ENCODE measurements around the gene ATG2A. TPM values are rescaled to one million over a fixed set of nuclear protein-coding genes. Genes with fewer than 3 reads are reported as not detected.

ATG2A gene
- total and polyA plus RNA-seq, 2 donors (not counting 3 experiments of a cell fraction or from before 2014, with no cell fraction given): 13.4 to 24.3 TPM

DNA sequence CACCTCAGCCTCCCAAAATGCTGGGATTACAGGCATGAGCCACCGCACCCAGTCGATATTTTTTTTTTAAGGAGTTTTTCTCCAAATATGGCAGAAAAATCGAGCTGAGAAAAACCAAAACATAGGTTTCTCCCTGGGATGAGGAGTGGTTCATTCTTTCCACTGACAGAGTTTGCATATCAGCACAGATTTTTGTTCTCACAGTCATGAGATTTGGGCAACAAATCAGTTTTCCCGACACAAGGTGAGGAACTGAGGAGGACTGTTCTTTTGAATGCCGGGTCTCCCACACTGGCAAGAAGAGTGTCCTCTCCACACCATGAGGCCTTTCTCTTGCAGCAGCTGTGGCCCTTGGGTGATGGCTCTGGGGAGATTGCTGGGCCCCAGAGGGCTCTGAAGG, 34.8 kb downstream of the ATG2A start:
- Histone ChIP-seq H3K9me3 (replicated peaks; ENCODE audit: control insufficient read depth, insufficient read depth, low read length) (no peaks in the 10 kb centered on the region), H4K20me1 (replicated peaks; ENCODE audit: control insufficient read depth, extremely low read depth, insufficient read depth, low read length) (no peaks in the 10 kb centered on the region), H3K4me1 (ENCODE audit: control insufficient read depth, extremely low read depth, insufficient read depth, low read length) (peaks cover 17% of the 10 kb centered on the region), H3K9me1 (replicated peaks; ENCODE audit: control insufficient read depth, extremely low read depth, insufficient read depth, low read length) (no peaks in the 10 kb centered on the region), H3K4me2 (ENCODE audit: insufficient read depth, low read length) (no peak overlapping the region), H3K9ac (replicated peaks; ENCODE audit: extremely low read depth, insufficient read depth, low read length) (no peak overlapping the region), H2AFZ (ENCODE audit: low read depth, low read length) (no peak overlapping the region), H3K79me2 (ENCODE audit: control insufficient read depth, insufficient read depth, low read length) (peaks cover 11% of the 10 kb centered on the region), H3K27me3 (ENCODE audit: control insufficient read depth in 2 of 2, insufficient read depth in 2 of 2, low read length in 2 of 2) (no peaks in the 10 kb centered on the region), H3K27ac (ENCODE audit: insufficient read depth, low read depth, low read length) (no peak overlapping the region), H3K4me3 (replicated peaks in 1 of 3; ENCODE audit: insufficient read depth in 1 of 3, low read depth in 1 of 3, low read length in 3 of 3) (no peak overlapping the region), H3K36me3 (ENCODE audit: control insufficient read depth in 2 of 2, extremely low read depth in 1 of 2, insufficient read depth in 2 of 2, low read length in 2 of 2) (no peaks in the 10 kb centered on the region)
- CTCF ChIA-PET: interaction anchor here (1.3 to 2.7 kb wide), 5 partner anchors 13 to 132 kb away, joined by 3 to 7 read pairs (median 5); partner anchors contain the start of genes ARL2 and CDC42BPG
- DNase-seq (ENCODE audit: low read depth, low spot score) (no peak), FAIRE-seq (no peak)
- no TSS peak for BruUV-seq (replicated peaks)
- dilution Hi-C loops (cut with MboI; ENCODE audit: extremely low pct_ligation_motif_present, low sequenced_read_pairs): no loop called here
- intact Hi-C loops (cut with micrococcal nuclease): no loop called here
- no peak for TF ChIP-seq JUN (IDR thresholded peaks at IDR 0.05; ENCODE audit: borderline replicate concordance, insufficient read depth, insufficient read length, low read depth)
- TF ChIP-seq GATA2 (IDR thresholded peaks at IDR 0.05; ENCODE audit: insufficient read depth, insufficient read length, low read depth, low read length): no peak
- TF ChIP-seq EZH2 (IDR thresholded peaks at IDR 0.05; ENCODE audit: borderline replicate concordance, low read depth, low read length, severe bottlenecking): no peak
- TF ChIP-seq, protein P1, sequence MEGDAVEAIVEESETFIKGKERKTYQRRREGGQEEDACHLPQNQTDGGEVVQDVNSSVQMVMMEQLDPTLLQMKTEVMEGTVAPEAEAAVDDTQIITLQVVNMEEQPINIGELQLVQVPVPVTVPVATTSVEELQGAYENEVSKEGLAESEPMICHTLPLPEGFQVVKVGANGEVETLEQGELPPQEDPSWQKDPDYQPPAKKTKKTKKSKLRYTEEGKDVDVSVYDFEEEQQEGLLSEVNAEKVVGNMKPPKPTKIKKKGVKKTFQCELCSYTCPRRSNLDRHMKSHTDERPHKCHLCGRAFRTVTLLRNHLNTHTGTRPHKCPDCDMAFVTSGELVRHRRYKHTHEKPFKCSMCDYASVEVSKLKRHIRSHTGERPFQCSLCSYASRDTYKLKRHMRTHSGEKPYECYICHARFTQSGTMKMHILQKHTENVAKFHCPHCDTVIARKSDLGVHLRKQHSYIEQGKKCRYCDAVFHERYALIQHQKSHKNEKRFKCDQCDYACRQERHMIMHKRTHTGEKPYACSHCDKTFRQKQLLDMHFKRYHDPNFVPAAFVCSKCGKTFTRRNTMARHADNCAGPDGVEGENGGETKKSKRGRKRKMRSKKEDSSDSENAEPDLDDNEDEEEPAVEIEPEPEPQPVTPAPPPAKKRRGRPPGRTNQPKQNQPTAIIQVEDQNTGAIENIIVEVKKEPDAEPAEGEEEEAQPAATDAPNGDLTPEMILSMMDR (IDR thresholded peaks at IDR 0.05; ENCODE audit: extremely low read depth in 1 of 2, insufficient read depth in 1 of 2, low read depth in 1 of 2, low read length in 2 of 2): no peak
- no peak for TF ChIP-seq MYC (IDR thresholded peaks at IDR 0.05; ENCODE audit: low read depth, low read length)
- TF ChIP-seq, protein P2, sequence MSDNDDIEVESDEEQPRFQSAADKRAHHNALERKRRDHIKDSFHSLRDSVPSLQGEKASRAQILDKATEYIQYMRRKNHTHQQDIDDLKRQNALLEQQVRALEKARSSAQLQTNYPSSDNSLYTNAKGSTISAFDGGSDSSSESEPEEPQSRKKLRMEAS (IDR thresholded peaks at IDR 0.05; ENCODE audit: insufficient read depth, insufficient read length): no peak
- TF ChIP-seq POLR2A (IDR thresholded peaks at IDR 0.05; ENCODE audit: low read depth, low read length): no peak
- no peak for TF ChIP-seq POLR2AphosphoS5 (IDR thresholded peaks at IDR 0.05; ENCODE audit: insufficient read depth, low read depth, low read length)
- no peak for TF ChIP-seq FOS (IDR thresholded peaks at IDR 0.05; ENCODE audit: borderline replicate concordance, insufficient read depth, low read length)
- POLR2A ChIA-PET: no interaction called here
